PC-9 (cell line): Measurements from ENCODE around the gene MCEMP1. TPM values are rescaled to one million over a fixed set of nuclear protein-coding genes. Genes with fewer than 3 reads are reported as not detected.

ENCODE experiments used
- BruUV-seq: library from RNA; stranded (reverse); fragments of 400-500 nt; replicated peaks from 2 replicates; lab custom pipeline; 2021; lab: Mats Ljungman, UMichigan
- CTCF ChIA-PET: fragments of 300-600 bp; sonication (Branson Sonifier 250); formaldehyde crosslinking; loops from one replicate; lab custom pipeline; 2022; ENCODE audit warnings: antibody characterized with exemption; lab: Charles Lee
- POLR2A ChIA-PET: fragments of 300-600 bp; sonication (Branson Sonifier 250); formaldehyde crosslinking; loops from one replicate; lab custom pipeline; 2022; ENCODE audit warnings: antibody characterized with exemption; ENCODE audit not compliant: unreplicated experiment; lab: Charles Lee
- DNase-seq, 2 experiments: peaks; one replicate each; pipeline versions ENCODE4 v3.0.0 to v3.0.0-alpha.2; 2015 to 2022; ENCODE audit warnings: mixed read lengths in 1 of 2
- H2AFZ ChIP-seq: fragments of 200-600 bp; sonication (generic); 2 replicates; pipeline ENCODE4 v1.8.1; 2017; ENCODE audit warnings: antibody characterized with exemption
- H3F3A ChIP-seq: fragments of 200-600 bp; sonication (generic); 2 replicates; pipeline ENCODE4 v1.8.1; 2017; ENCODE audit warnings: antibody characterized with exemption, mild to moderate bottlenecking, low read depth; ENCODE audit not compliant: insufficient read depth
- H3K27ac ChIP-seq: fragments of 200-600 bp; sonication (generic); 2 replicates; pipeline ENCODE4 v1.6.1; 2016; ENCODE audit warnings: mixed run types
- H3K27me3 ChIP-seq: fragments of 200-600 bp; sonication (generic); 2 replicates; pipeline ENCODE4 v1.6.1; 2016; ENCODE audit warnings: low read depth, mixed run types; ENCODE audit not compliant: insufficient read depth
- H3K36me3 ChIP-seq: fragments of 200-600 bp; sonication (generic); 2 replicates; pipeline ENCODE4 v1.6.1; 2016; ENCODE audit warnings: low read depth, mixed run types
- H3K4me1 ChIP-seq: fragments of 200-600 bp; sonication (generic); replicated peaks from 2 replicates; pipeline ENCODE4 v1.6.1; 2016; ENCODE audit warnings: mixed run types; ENCODE audit not compliant: insufficient read depth
- H3K4me2 ChIP-seq: fragments of 200-600 bp; sonication (generic); 2 replicates; pipeline ENCODE4 v1.6.1; 2017; ENCODE audit warnings: mixed run types
- H3K4me3 ChIP-seq: fragments of 200-600 bp; sonication (generic); 2 replicates; pipeline ENCODE4 v1.6.1; 2016; ENCODE audit warnings: mixed run types
- H3K79me2 ChIP-seq: fragments of 200-600 bp; sonication (generic); 2 replicates; pipeline ENCODE4 v1.6.1; 2017; ENCODE audit warnings: low read depth, mixed run types
- H3K9me2 ChIP-seq: fragments of 200-600 bp; sonication (generic); 2 replicates; pipeline ENCODE4 v1.8.1; 2017; ENCODE audit warnings: mild to moderate bottlenecking; ENCODE audit not compliant: insufficient read depth
- H3K9me3 ChIP-seq: fragments of 200-600 bp; sonication (generic); 2 replicates; pipeline ENCODE4 v1.8.1; 2016; ENCODE audit warnings: low read depth; ENCODE audit not compliant: insufficient read depth
- H4K20me1 ChIP-seq: fragments of 200-600 bp; sonication (generic); 2 replicates; pipeline ENCODE4 v1.8.1; 2017; ENCODE audit not compliant: insufficient read depth
- EZH2 ChIP-seq: fragments of 200-600 bp; sonication (generic); IDR thresholded peaks from 2 replicates; pipeline ENCODE4 v1.8.0; 2017; ENCODE audit warnings: antibody characterized with exemption, low read depth
- intact Hi-C: fragments of 100-400 bp; cut with micrococcal nuclease; formaldehyde crosslinking; loops from one replicate; pipeline ENCODE4 v1.10.0; 2022; ENCODE audit not compliant: unreplicated experiment
- total RNA-seq: library from RNA; stranded (reverse); gene quantifications from 2 replicates; pipeline ENCODE4 v1.2.3, GENCODE V29; 2021
- TF ChIP-seq, protein P1 (sequence below): fragments of 200-600 bp; sonication (generic); conservative IDR thresholded peaks from 2 replicates; pipeline ENCODE4 v1.6.1; 2017; ENCODE audit warnings: mixed run types, antibody characterized with exemption, mild to moderate bottlenecking, moderate library complexity

Gene MCEMP1
- total RNA-seq, 1 experiment from 2014 or later: not detected

DNA sequence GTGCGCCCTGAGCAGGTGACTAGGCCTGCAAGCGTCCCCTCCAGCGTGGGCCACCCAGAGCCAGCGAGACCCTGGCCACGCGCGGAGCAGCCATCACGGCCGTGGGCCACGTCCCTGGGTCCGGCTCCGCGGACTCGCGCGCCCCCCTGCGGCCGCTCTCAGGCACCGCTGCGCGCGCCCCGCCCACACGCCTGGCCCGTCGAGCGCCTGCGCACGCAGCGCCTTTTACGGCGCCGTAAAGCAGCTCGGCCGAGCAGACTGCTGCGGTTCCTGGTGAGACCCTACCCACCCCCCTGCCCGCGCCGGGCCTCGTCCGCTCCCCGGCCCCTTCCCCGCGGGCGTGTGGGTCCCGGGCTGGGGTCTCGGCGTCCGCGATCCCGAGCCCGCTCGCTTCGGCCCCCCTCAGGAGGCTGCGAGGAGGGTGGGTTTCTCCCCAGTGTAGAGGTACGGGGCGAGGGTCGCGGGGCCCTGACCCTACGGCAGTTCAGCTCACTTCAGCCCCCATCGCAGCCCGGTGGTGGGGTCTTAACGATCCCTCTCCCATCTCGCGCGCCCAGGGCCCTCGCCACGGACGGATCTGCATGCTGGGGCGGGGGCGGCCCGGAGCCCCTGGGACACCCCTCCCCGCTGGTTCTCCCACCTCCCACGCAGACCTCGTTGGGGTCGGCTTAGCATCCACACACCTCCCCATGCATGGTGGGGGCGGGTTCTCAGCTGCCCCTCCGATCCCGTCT, 3.9 kb downstream of the MCEMP1 start, which contains the start of gene TRAPPC5:
Gene TRAPPC5 (plus strand): TSS at position 228 of the 734 bp plus-strand sequence. CDS start 1,421 bp downstream, outside the sequence.
- TF ChIP-seq EZH2: no peak
- TF ChIP-seq, protein P1, sequence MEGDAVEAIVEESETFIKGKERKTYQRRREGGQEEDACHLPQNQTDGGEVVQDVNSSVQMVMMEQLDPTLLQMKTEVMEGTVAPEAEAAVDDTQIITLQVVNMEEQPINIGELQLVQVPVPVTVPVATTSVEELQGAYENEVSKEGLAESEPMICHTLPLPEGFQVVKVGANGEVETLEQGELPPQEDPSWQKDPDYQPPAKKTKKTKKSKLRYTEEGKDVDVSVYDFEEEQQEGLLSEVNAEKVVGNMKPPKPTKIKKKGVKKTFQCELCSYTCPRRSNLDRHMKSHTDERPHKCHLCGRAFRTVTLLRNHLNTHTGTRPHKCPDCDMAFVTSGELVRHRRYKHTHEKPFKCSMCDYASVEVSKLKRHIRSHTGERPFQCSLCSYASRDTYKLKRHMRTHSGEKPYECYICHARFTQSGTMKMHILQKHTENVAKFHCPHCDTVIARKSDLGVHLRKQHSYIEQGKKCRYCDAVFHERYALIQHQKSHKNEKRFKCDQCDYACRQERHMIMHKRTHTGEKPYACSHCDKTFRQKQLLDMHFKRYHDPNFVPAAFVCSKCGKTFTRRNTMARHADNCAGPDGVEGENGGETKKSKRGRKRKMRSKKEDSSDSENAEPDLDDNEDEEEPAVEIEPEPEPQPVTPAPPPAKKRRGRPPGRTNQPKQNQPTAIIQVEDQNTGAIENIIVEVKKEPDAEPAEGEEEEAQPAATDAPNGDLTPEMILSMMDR: peak; percentile 89
- ChIA-PET POLR2A (interaction anchor here (0.7 kb wide), 1 partner anchor 304 kb away, joined by 3 read pairs; no protein-coding TSS in a partner anchor), CTCF (interaction anchor here (0.6 to 1.6 kb wide), 11 partner anchors 24 to 188 kb away, joined by 3 to 19 read pairs (median 4); no protein-coding TSS in a partner anchor)
- BruUV-seq: no TSS peak
- H3F3A ChIP-seq: peaks cover 27% of the 10 kb centered on the region; the same call in 1 of the 2 replicates
- no peaks in the 10 kb centered on the region for H3K9me2 ChIP-seq
- H3K36me3 ChIP-seq: 0 out of 2 replicates have a peak, but pooled peaks cover 6% of the 10 kb centered on the region
- H3K79me2 ChIP-seq: peaks cover 19% of the 10 kb centered on the region
- peaks cover 20% of the 10 kb centered on the region for H4K20me1 ChIP-seq
- intact Hi-C loops: loop anchor here (1.0 to 2.0 kb wide), 2 partner anchors 119 to 172 kb away; no protein-coding TSS in a partner anchor
- H3K4me2 ChIP-seq: peak within 1 kb of the TSS; percentile 88
- peaks cover 24% of the 10 kb centered on the region for H3K27me3 ChIP-seq
- H3K9me3 ChIP-seq: no peaks in the 10 kb centered on the region
- peak within 1 kb of the TSS; percentile 96 for H2AFZ ChIP-seq
- peak within 1 kb of the TSS; percentile 91 for H3K4me3 ChIP-seq
- H3K4me1 ChIP-seq: peaks cover 21% of the 10 kb centered on the region
- H3K27ac ChIP-seq: peak within 1 kb of the TSS; percentile 32; the same call in 1 of the 2 replicates
- DNase-seq: peak; percentile 65 to 82

DNA sequence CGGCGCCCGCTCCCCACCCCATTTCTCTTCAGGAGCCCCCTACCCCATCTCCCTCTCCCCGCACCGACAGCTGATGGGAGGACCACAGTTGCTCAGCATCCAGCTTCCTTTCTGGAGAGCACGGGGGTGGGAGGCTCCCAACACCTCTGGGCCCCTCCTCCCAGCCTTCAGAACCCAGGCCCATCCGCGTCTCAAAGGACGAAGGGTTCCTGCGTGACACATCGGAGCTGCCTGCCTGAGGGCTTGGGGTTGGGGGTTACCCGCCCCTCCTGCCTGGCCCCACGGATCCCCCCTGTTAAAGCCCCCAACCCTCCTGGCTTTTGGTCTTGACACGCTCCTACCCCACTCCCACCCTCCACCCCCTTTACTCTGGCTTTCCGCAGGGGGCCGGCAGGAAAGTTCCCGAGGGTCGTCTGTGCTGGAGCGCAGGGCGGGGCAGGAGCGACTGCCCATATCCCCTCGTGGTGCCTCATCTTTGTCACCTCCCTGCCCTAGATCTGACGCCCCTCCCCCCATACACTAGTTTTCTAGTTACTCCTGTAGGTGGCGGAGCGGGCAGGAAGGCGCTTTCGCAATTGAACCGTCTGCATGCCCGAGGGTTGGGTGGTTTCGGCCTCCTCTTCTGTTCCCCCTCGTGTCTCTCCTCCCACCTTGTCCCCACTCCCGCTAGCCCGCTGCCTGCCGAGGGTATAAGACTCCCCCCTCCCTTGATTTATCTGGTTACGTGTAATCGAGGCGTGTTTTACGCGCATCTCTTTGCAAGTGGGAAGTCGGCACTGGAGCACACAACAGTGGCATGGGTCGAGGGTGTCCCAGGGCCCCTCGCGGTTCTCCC, 4.7 kb downstream of the MCEMP1 start:
- Histone ChIP-seq H3K79me2 (peaks cover 19% of the 10 kb centered on the region), H3K4me2 (peak overlapping the region; percentile 88), H3K4me3 (peak overlapping the region; percentile 91), H4K20me1 (peaks cover 25% of the 10 kb centered on the region), H3K27me3 (peaks cover 16% of the 10 kb centered on the region), H3K9me3 (no peaks in the 10 kb centered on the region), H3F3A (peaks cover 27% of the 10 kb centered on the region; the same call in 1 of the 2 replicates), H2AFZ (peak overlapping the region; percentile 96), H3K27ac (peak overlapping the region; percentile 32; the same call in 1 of the 2 replicates), H3K4me1 (peaks cover 23% of the 10 kb centered on the region), H3K36me3 (0 out of 2 replicates have a peak, but pooled peaks cover 6% of the 10 kb centered on the region), H3K9me2 (no peaks in the 10 kb centered on the region)
- TF ChIP-seq EZH2: no peak
- TF ChIP-seq, protein P1: peak; percentile 69
- ChIA-PET POLR2A (no interaction called here), CTCF (interaction anchor here (0.6 to 1.6 kb wide), 11 partner anchors 25 to 187 kb away, joined by 3 to 19 read pairs (median 4); no protein-coding TSS in a partner anchor)
- DNase-seq: peak; percentile 60 to 68
- BruUV-seq: no TSS peak
- intact Hi-C loops: loop anchor here (1.0 to 2.0 kb wide), 2 partner anchors 118 to 171 kb away; no protein-coding TSS in a partner anchor
